GM18861 (cell line): ENCODE data around the gene GTF2F1.
"Not testable (repeated sequence)": the region's sequence is repeated elsewhere in the genome, so short reads cannot be mapped to it uniquely, and the experiment has no call there.

ENCODE experiments used
- ATAC-seq: cut with Tn5 transposase; IDR thresholded peaks from one replicate; pipeline ENCODE4 v1.9.1; 2021; ENCODE audit not compliant: unreplicated experiment

The GTF2F1 gene

GRCh38 chr19:6392221-6393073 is 517 bp downstream of the GTF2F1 start:
- no peak for ATAC-seq

- ATAC-seq, result no peak
Measured at GRCh38 chr19:6387372-6387771, 5.6 kb downstream of the GTF2F1 start.

GRCh38 chr19:6384381-6384780 is 8.6 kb downstream of the GTF2F1 start:
- no peak for ATAC-seq

- no peak for ATAC-seq
Measured at GRCh38 chr19:6383188-6383587, 9.8 kb downstream of the GTF2F1 start.

- ATAC-seq, result no peak
Measured at GRCh38 chr19:6381030-6381750, 11.8 kb downstream of the GTF2F1 start.

GRCh38 chr19:6379744-6380143 is 13.2 kb downstream of the GTF2F1 start:
- no peak for ATAC-seq

- no peak for ATAC-seq
Measured at GRCh38 chr19:6378486-6378885, 14.5 kb downstream of the GTF2F1 start.

GRCh38 chr19:6378041-6378440 is 14.9 kb downstream of the GTF2F1 start:
- no peak for ATAC-seq

GRCh38 chr19:6376512-6377190 is 16.3 kb downstream of the GTF2F1 start:
- no peak for ATAC-seq

GRCh38 chr19:6375411-6376010 is 17.5 kb downstream of the GTF2F1 start, which contains the start of gene PSPN:
Gene PSPN, minus strand, starts transcription at chr19:6375933. Its CDS starts 84 bp downstream, at chr19:6375849.
- no peak for ATAC-seq

GRCh38 chr19:6374711-6375410 is 18.1 kb downstream of the GTF2F1 start:
- ATAC-seq, result no peak

- ATAC-seq, result no peak
Measured at GRCh38 chr19:6374161-6374709, 18.7 kb downstream of the GTF2F1 start.

- ATAC-seq, result no peak
Measured at GRCh38 chr19:6373813-6374108, 19.2 kb downstream of the GTF2F1 start.

GRCh38 chr19:6373096-6373812 is 19.7 kb downstream of the GTF2F1 start:
- ATAC-seq, result no peak

- peak; percentile 68 for ATAC-seq
Measured at GRCh38 chr19:6372594-6373095, 20.3 kb downstream of the GTF2F1 start, which contains the start of gene ALKBH7. Gene ALKBH7, plus strand, starts transcription at chr19:6372794. Its CDS starts 27 bp downstream, at chr19:6372821.

GRCh38 chr19:6364353-6364752 is 28.6 kb downstream of the GTF2F1 start:
- no peak for ATAC-seq

- ATAC-seq, result no peak
Measured at GRCh38 chr19:6362351-6362801, 30.6 kb downstream of the GTF2F1 start.

GRCh38 chr19:6362027-6362350 is 31.0 kb downstream of the GTF2F1 start:
- ATAC-seq, result no peak

GRCh38 chr19:6360857-6361216 is 32.1 kb downstream of the GTF2F1 start:
- ATAC-seq, result not testable (repeated sequence)

GRCh38 chr19:6360445-6360844 is 32.5 kb downstream of the GTF2F1 start:
- not testable (repeated sequence) for ATAC-seq
